HEK293T (cell line): ENCODE data around the gene KRTAP20-3.

Experiments
- ELF4 ChIP-seq: fragments of 450-650 bp; IDR thresholded peaks from 2 replicates; pipeline ENCODE4 v1.6.1; 2017; ENCODE audit warnings: antibody characterized with exemption
- SUZ12 ChIP-seq: fragments of 450-650 bp; IDR thresholded peaks from 2 replicates; pipeline ENCODE4 v1.6.1; 2016; ENCODE audit warnings: mild to moderate bottlenecking
- TARDBP ChIP-seq: fragments of 450-650 bp; IDR thresholded peaks from 2 replicates; pipeline ENCODE4 v1.6.1; 2016

DNA sequence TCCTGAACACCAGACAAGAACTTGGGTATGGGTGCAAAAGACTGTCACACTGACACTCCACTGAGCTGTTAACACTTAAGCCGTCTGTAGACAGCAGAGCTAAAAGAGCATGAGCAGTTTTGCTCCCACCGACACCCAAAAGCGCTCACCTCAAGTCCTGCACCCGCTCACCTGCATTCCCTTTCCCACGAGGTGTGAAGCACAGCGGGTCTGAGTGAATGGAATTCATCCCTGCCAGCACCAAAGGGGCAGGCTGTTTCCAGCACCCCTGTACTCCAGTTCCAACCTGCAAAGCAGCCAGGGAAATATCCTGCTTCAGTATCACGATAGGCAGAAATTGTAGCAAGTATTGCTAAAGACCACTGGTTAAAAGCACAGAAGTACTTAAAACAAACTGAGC is 47.2 kb downstream of the KRTAP20-3 start:
- TF ChIP-seq ELF4 (no peak), SUZ12 (no peak), TARDBP (no peak)
